CD14-positive monocyte (primary cell): ENCODE measurements around the gene TTC12. TPM values are rescaled to one million over a fixed set of nuclear protein-coding genes. Genes with fewer than 3 reads are reported as not detected.

Experiments
- DNase-seq, 3 donors: peaks; one replicate each; pipeline ENCODE4 v3.0.0-alpha.2; 2011 to 2022
- H2AFZ ChIP-seq: 2 replicates; pipeline ENCODE4 v1.6.0; 2012; ENCODE audit warnings: mild to moderate bottlenecking, low read depth, low read length, inconsistent platforms; ENCODE audit not compliant: insufficient read depth, poor library complexity, severe bottlenecking
- H3K27ac ChIP-seq, 2 donors: 1 replicate in 1 of 2; 2 replicates in 1 of 2; pipeline ENCODE4 v1.5.1; 2012 to 2013; ENCODE audit warnings: low read length in 2 of 2, control low read depth in 1 of 2, inconsistent platforms in 1 of 2, low read depth in 1 of 2, mild to moderate bottlenecking in 1 of 2
- H3K27me3 ChIP-seq, 2 donors: one replicate each; pipeline versions ENCODE4 v1.6.0 to v1.6.1; 2011 to 2013; ENCODE audit warnings: low read length in 2 of 2; ENCODE audit not compliant: control insufficient read depth in 2 of 2, insufficient read depth in 2 of 2
- H3K36me3 ChIP-seq, 2 donors: replicated peaks in 1 of 2; 1 replicate in 1 of 2; 2 replicates in 1 of 2; pipeline versions ENCODE4 v1.5.1 to v1.6.1; 2012 to 2013; ENCODE audit warnings: low read length in 2 of 2, control low read depth in 1 of 2, inconsistent platforms in 1 of 2, mild to moderate bottlenecking in 1 of 2; ENCODE audit not compliant: insufficient read depth in 2 of 2, control insufficient read depth in 1 of 2
- H3K4me1 ChIP-seq, 2 donors: 1 replicate in 1 of 2; 2 replicates in 1 of 2; pipeline versions ENCODE4 v1.5.1 to v1.6.1; 2012 to 2013; ENCODE audit warnings: low read length in 2 of 2, control low read depth in 1 of 2, inconsistent platforms in 1 of 2, mild to moderate bottlenecking in 1 of 2, moderate library complexity in 1 of 2; ENCODE audit not compliant: insufficient read depth in 2 of 2, control insufficient read depth in 1 of 2
- H3K4me2 ChIP-seq: replicated peaks from 2 replicates; pipeline ENCODE3; 2012; ENCODE audit warnings: low read length, moderate library complexity, mild to moderate bottlenecking; ENCODE audit not compliant: poor library complexity, severe bottlenecking; ENCODE audit errors: extremely low read depth
- H3K4me3 ChIP-seq, 3 experiments: fragments of 200-600 bp in 1 of 3; sonication (generic) in 1 of 3; replicated peaks in 1 of 3; 1 replicate in 2 of 3; 2 replicates in 1 of 3; pipeline ENCODE4 v1.5.1; 2011 to 2013; ENCODE audit warnings: low read length in 3 of 3, mild to moderate bottlenecking in 3 of 3, control low read depth in 2 of 3, low read depth in 2 of 3, inconsistent platforms in 1 of 3, moderate library complexity in 1 of 3
- H3K79me2 ChIP-seq: 2 replicates; pipeline ENCODE4 v1.6.0; 2012; ENCODE audit warnings: mild to moderate bottlenecking, control low read depth, inconsistent platforms, low read length, moderate library complexity; ENCODE audit not compliant: insufficient read depth
- H3K9ac ChIP-seq: 2 replicates; pipeline ENCODE4 v1.6.0; 2017; ENCODE audit warnings: low read length, mild to moderate bottlenecking; ENCODE audit not compliant: insufficient read depth, poor library complexity, severe bottlenecking
- H3K9me3 ChIP-seq, 2 donors: replicated peaks in 1 of 2; 1 replicate in 1 of 2; 2 replicates in 1 of 2; pipeline versions ENCODE4 v1.5.1 to v1.6.1; 2012 to 2013; ENCODE audit warnings: low read length in 2 of 2, control low read depth in 1 of 2; ENCODE audit not compliant: control insufficient read depth in 1 of 2, insufficient read depth in 1 of 2
- H4K20me1 ChIP-seq: 2 replicates; pipeline ENCODE4 v1.6.0; 2012; ENCODE audit warnings: mild to moderate bottlenecking, low read length, control low read depth, moderate library complexity; ENCODE audit not compliant: insufficient read depth
- H3K27ac Mint-ChIP-seq, 7 donors: one replicate each; pipeline ENCODE4 v1.8.0; 2020; ENCODE audit warnings: mild to moderate bottlenecking in 7 of 7, mixed read lengths in 7 of 7, moderate library complexity in 6 of 7, inconsistent platforms in 2 of 7
- H3K27me3 Mint-ChIP-seq, 3 donors: one replicate each; pipeline ENCODE4 v1.8.0; 2021 to 2022; ENCODE audit warnings: low read depth in 3 of 3, mild to moderate bottlenecking in 3 of 3, mixed read lengths in 3 of 3, moderate library complexity in 3 of 3, inconsistent platforms in 1 of 3
- H3K36me3 Mint-ChIP-seq, 2 donors: one replicate each; pipeline ENCODE4 v1.8.0; 2020; ENCODE audit warnings: mixed read lengths in 2 of 2, inconsistent platforms in 1 of 2, mild to moderate bottlenecking in 1 of 2
- H3K4me1 Mint-ChIP-seq: one replicate; pipeline ENCODE4 v1.8.0; 2020; ENCODE audit warnings: mild to moderate bottlenecking, mixed read lengths
- H3K4me3 Mint-ChIP-seq, 2 donors: one replicate each; pipeline ENCODE4 v1.8.0; 2020; ENCODE audit warnings: mild to moderate bottlenecking in 2 of 2, mixed read lengths in 2 of 2, moderate library complexity in 1 of 2
- H3K9me3 Mint-ChIP-seq, 7 donors: one replicate each; pipeline ENCODE4 v1.8.0; 2020 to 2022; ENCODE audit warnings: mixed read lengths in 7 of 7, mild to moderate bottlenecking in 6 of 7, moderate library complexity in 6 of 7, inconsistent platforms in 2 of 7
- CTCF ChIP-seq: fragments of 200-600 bp; IDR thresholded peaks from one replicate; pipeline ENCODE4 v1.8.0; 2022; ENCODE audit warnings: antibody characterized with exemption, mild to moderate bottlenecking
- WGBS: methylation state at CpG from one replicate; pipeline ENCODE4 v1.1.5; 2013; ENCODE audit warnings: missing lambda C conversion rate; ENCODE audit not compliant: insufficient coverage; 5-methylcytosine and 5-hydroxymethylcytosine counted together
- intact Hi-C, 2 donors: fragments of 100-400 bp; cut with micrococcal nuclease; formaldehyde crosslinking; loops; one replicate each; pipeline versions ENCODE4 v1.15.0 to v1.15.1; 2023
- polyA plus RNA-seq, 3 donors: library from polyadenylated mRNA; depleted of rRNA in 1 of 3; unstranded in 2 of 3; stranded (reverse) in 1 of 3; fragments of 300-500 nt in 2 of 3; fragments of >200 nt in 1 of 3; fragmentation: Illumina TruSeq in 2 of 3; gene quantifications; 1 replicate in 2 of 3; 2 replicates in 1 of 3; pipeline ENCODE4 v1.2.3, GENCODE V29; 2012 to 2021

TTC12 gene
- polyA plus RNA-seq, 3 donors = 1.7 to 3.0 (median 2.4) TPM

GRCh38 chr11:113408887-113409286 lies 94.5 kb downstream of the TTC12 start:
- Histone ChIP-seq H2AFZ (no peak overlapping the region), H3K79me2 (no peaks in the 10 kb centered on the region), H4K20me1 (no peaks in the 10 kb centered on the region), H3K9me3 (no peaks in the 10 kb centered on the region), H3K4me2 (no peak overlapping the region), H3K36me3 (no peaks in the 10 kb centered on the region), H3K27me3 (no peaks in the 10 kb centered on the region), H3K9ac (no peak overlapping the region), H3K27ac (no peak overlapping the region), H3K4me3 (no peak overlapping the region), H3K4me1 (no peaks in the 10 kb centered on the region)
- H3K27ac Mint-ChIP-seq = no peak overlapping the region
- no peaks in the 10 kb centered on the region for H3K4me1 Mint-ChIP-seq
- intact Hi-C loops = no loop called here
- peaks cover 4 to 9% (median 6%) of the 10 kb centered on the region in 3 donors for H3K27me3 Mint-ChIP-seq
- 77% methylated on average over 5 of the region's 9 CpGs for WGBS
- TF ChIP-seq CTCF = no peak
- DNase-seq = no peak
- no peak overlapping the region for H3K4me3 Mint-ChIP-seq
- peaks cover 0 to 7% (median 0%) of the 10 kb centered on the region in 7 donors for H3K9me3 Mint-ChIP-seq
- H3K36me3 Mint-ChIP-seq = no peaks in the 10 kb centered on the region

GRCh38 chr11:113409526-113409925 lies 95.1 kb downstream of the TTC12 start:
- no peak overlapping the region for H3K4me3 Mint-ChIP-seq
- H3K4me2 ChIP-seq = no peak overlapping the region
- H3K9ac ChIP-seq = no peak overlapping the region
- no peak overlapping the region for H3K27ac ChIP-seq
- no peaks in the 10 kb centered on the region for H3K79me2 ChIP-seq
- intact Hi-C loops = no loop called here
- H3K36me3 Mint-ChIP-seq = no peaks in the 10 kb centered on the region
- H3K9me3 Mint-ChIP-seq = peaks cover 0 to 10% (median 0%) of the 10 kb centered on the region in 7 donors
- no peaks in the 10 kb centered on the region for H3K27me3 ChIP-seq
- no peak overlapping the region for H3K27ac Mint-ChIP-seq
- no peak overlapping the region for H3K4me3 ChIP-seq
- H4K20me1 ChIP-seq = no peaks in the 10 kb centered on the region
- 88% methylated on average over 2 of the region's 3 CpGs for WGBS
- TF ChIP-seq CTCF = no peak
- DNase-seq = no peak
- H3K9me3 ChIP-seq = no peaks in the 10 kb centered on the region
- no peaks in the 10 kb centered on the region for H3K4me1 ChIP-seq
- H3K36me3 ChIP-seq = no peaks in the 10 kb centered on the region
- peaks cover 3 to 9% (median 5%) of the 10 kb centered on the region in 3 donors for H3K27me3 Mint-ChIP-seq
- H2AFZ ChIP-seq = no peak overlapping the region
- no peaks in the 10 kb centered on the region for H3K4me1 Mint-ChIP-seq
